HepG2 (cell line): ENCODE data around the gene EPB41L3.

Experiments
- BRF2 ChIP-seq: sonication (generic); formaldehyde crosslinking; IDR thresholded peaks from 2 replicates; pipeline ENCODE4 v1.8.1; 2022; ENCODE audit warnings: mild to moderate bottlenecking, missing genetic modification reagents
- CBFB ChIP-seq: sonication (generic); formaldehyde crosslinking; IDR thresholded peaks from 2 replicates; pipeline ENCODE4 v1.4.0; 2020; ENCODE audit warnings: missing genetic modification reagents
- CTCF ChIP-seq: sonication (generic); formaldehyde crosslinking; IDR thresholded peaks from 2 replicates; pipeline ENCODE4 v1.5.0; 2020; ENCODE audit warnings: mild to moderate bottlenecking, missing genetic modification reagents, moderate library complexity
- TAF1 ChIP-seq: sonication (generic); formaldehyde crosslinking; IDR thresholded peaks from 2 replicates; pipeline ENCODE4 v1.4.0; 2020; ENCODE audit warnings: missing genetic modification reagents
- TBX2 ChIP-seq: sonication (generic); formaldehyde crosslinking; IDR thresholded peaks from 2 replicates; pipeline ENCODE4 v1.5.0; 2020; ENCODE audit warnings: missing genetic modification reagents, mild to moderate bottlenecking, borderline replicate concordance
- YY1 ChIP-seq: IDR thresholded peaks from 2 replicates; pipeline ENCODE4 v1.6.1; 2011; ENCODE audit warnings: low read length, low read depth, moderate library complexity, mild to moderate bottlenecking; ENCODE audit not compliant: insufficient read depth, insufficient replicate concordance
- ZFP62 ChIP-seq: sonication (generic); formaldehyde crosslinking; IDR thresholded peaks from 2 replicates; pipeline ENCODE4 v1.4.0; 2020; ENCODE audit warnings: missing genetic modification reagents
- ZNF788 ChIP-seq: sonication (generic); formaldehyde crosslinking; IDR thresholded peaks from 2 replicates; pipeline ENCODE4 v1.5.0; 2020; ENCODE audit warnings: mild to moderate bottlenecking, missing genetic modification reagents, borderline replicate concordance
- TF ChIP-seq, protein P1 (sequence below): sonication (generic); formaldehyde crosslinking; IDR thresholded peaks from 2 replicates; pipeline ENCODE4 v1.5.0; 2020; ENCODE audit warnings: mild to moderate bottlenecking, missing genetic modification reagents

GRCh38 chr18:5452943-5453443 is 90.8 kb downstream of the EPB41L3 start:
- TF ChIP-seq YY1 (no peak), CTCF (CRISPR knock-in tag) (no peak), BRF2 (CRISPR knock-in tag) (no peak), ZFP62 (CRISPR knock-in tag) (no peak), TBX2 (CRISPR knock-in tag) (no peak), CBFB (no peak), ZNF788 (CRISPR knock-in tag) (no peak), TAF1 (CRISPR knock-in tag) (no peak)
- TF ChIP-seq, protein P1, sequence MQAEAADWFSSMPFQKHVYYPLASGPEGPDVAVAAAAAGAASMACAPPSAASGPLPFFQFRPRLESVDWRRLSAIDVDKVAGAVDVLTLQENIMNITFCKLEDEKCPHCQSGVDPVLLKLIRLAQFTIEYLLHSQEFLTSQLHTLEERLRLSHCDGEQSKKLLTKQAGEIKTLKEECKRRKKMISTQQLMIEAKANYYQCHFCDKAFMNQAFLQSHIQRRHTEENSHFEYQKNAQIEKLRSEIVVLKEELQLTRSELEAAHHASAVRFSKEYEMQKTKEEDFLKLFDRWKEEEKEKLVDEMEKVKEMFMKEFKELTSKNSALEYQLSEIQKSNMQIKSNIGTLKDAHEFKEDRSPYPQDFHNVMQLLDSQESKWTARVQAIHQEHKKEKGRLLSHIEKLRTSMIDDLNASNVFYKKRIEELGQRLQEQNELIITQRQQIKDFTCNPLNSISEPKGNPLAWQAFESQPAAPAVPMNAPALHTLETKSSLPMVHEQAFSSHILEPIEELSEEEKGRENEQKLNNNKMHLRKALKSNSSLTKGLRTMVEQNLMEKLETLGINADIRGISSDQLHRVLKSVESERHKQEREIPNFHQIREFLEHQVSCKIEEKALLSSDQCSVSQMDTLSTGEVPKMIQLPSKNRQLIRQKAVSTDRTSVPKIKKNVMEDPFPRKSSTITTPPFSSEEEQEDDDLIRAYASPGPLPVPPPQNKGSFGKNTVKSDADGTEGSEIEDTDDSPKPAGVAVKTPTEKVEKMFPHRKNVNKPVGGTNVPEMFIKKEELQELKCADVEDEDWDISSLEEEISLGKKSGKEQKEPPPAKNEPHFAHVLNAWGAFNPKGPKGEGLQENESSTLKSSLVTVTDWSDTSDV, result no peak
